GM12878 (cell line): ENCODE results near the gene SORCS2. TPM values are rescaled to one million over a fixed set of nuclear protein-coding genes. Genes with fewer than 3 reads are reported as not detected.

Experiments used
- ATAC-seq: fragments of 200-7000 bp; cut with Tn5 transposase; 3 replicates; pipeline ENCODE4 v1.9.1; 2020; ENCODE audit warnings: mild to moderate bottlenecking, moderate library complexity
- BruUV-seq: library from RNA; stranded (reverse); fragments of 400-500 nt; replicated peaks from 2 replicates; lab custom pipeline; 2021; lab: Mats Ljungman, UMichigan
- CTCF ChIA-PET: fragments of 300-600 bp; sonication (Branson Sonifier 250); formaldehyde crosslinking; extraction: SDS; loops from one replicate; lab custom pipeline; 2021; ENCODE audit warnings: inconsistent platforms; lab: Yijun Ruan, JAX
- POLR2A ChIA-PET: fragments of 350-600 bp; formaldehyde crosslinking; extraction: SDS; loops from one replicate; lab custom pipeline; 2021; ENCODE audit warnings: inconsistent platforms; lab: Charles Lee
- RAD21 ChIA-PET: fragments of 300-600 bp; sonication (Branson Sonifier 250); formaldehyde crosslinking; loops from one replicate; lab custom pipeline; 2023; ENCODE audit warnings: antibody characterized with exemption; ENCODE audit not compliant: unreplicated experiment; lab: Charles Lee
- SMC1A ChIA-PET: fragments of 300-600 bp; sonication (Branson Sonifier 250); formaldehyde crosslinking; loops from one replicate; lab custom pipeline; 2023; ENCODE audit not compliant: unreplicated experiment, uncharacterized antibody; lab: Charles Lee
- DNase-seq: peaks from one replicate; pipeline ENCODE4 v3.0.0-alpha.2; 2011; ENCODE audit warnings: low read depth, low spot score
- FAIRE-seq: peaks from 3 replicates; lab custom pipeline; 2011; peaks lifted over from hg19 to GRCh38; lab: Jason Lieb, UNC
- H2AFZ ChIP-seq: 2 replicates; pipeline ENCODE4 v1.6.0; 2011; ENCODE audit warnings: low read depth, low read length, control low read depth; ENCODE audit not compliant: control insufficient read depth
- H3K27ac ChIP-seq: 2 replicates; pipeline ENCODE4 v1.5.1; 2011; ENCODE audit warnings: control low read depth; ENCODE audit not compliant: control insufficient read depth, insufficient read depth
- H3K27me3 ChIP-seq, 2 experiments: replicated peaks in 1 of 2; 2 replicates each; pipeline versions ENCODE4 v1.6.0 to v1.6.1; 2011; ENCODE audit warnings: low read length in 1 of 2; ENCODE audit not compliant: control insufficient read depth in 2 of 2, insufficient read depth in 2 of 2
- H3K36me3 ChIP-seq, 2 experiments: 2 replicates each; pipeline ENCODE4 v1.5.1; 2011; ENCODE audit warnings: low read length in 1 of 2; ENCODE audit not compliant: control insufficient read depth in 2 of 2, insufficient read depth in 2 of 2
- H3K4me1 ChIP-seq: 2 replicates; pipeline ENCODE4 v1.6.1; 2011; ENCODE audit warnings: mild to moderate bottlenecking, low read length, moderate library complexity, mixed read lengths; ENCODE audit not compliant: control insufficient read depth, insufficient read depth
- H3K4me2 ChIP-seq: 2 replicates; pipeline ENCODE4 v1.6.0; 2011; ENCODE audit warnings: control low read depth; ENCODE audit not compliant: control insufficient read depth, insufficient read depth
- H3K4me3 ChIP-seq: fragments of 200-600 bp; sonication (generic); 2 replicates; pipeline ENCODE4 v1.5.1; 2016
- H3K79me2 ChIP-seq: 2 replicates; pipeline ENCODE4 v1.6.0; 2011; ENCODE audit warnings: low read length; ENCODE audit not compliant: control insufficient read depth, insufficient read depth
- H3K9ac ChIP-seq: 2 replicates; pipeline ENCODE4 v1.8.0; 2011; ENCODE audit warnings: low read length, control low read depth, mixed read lengths; ENCODE audit not compliant: control insufficient read depth, insufficient read depth
- H3K9me3 ChIP-seq: replicated peaks from 3 replicates; pipeline ENCODE4 v1.5.1; 2011; ENCODE audit warnings: mild to moderate bottlenecking, low read length; ENCODE audit not compliant: control insufficient read depth, insufficient read depth
- H4K20me1 ChIP-seq: 2 replicates; pipeline ENCODE4 v1.6.0; 2011; ENCODE audit not compliant: control insufficient read depth, insufficient read depth
- BRCA1 ChIP-seq: IDR thresholded peaks from 2 replicates; pipeline ENCODE4 v1.6.1; 2011; ENCODE audit warnings: low read depth, low read length, improper control_type of control experiment
- ESRRA ChIP-seq: IDR thresholded peaks from 2 replicates; pipeline ENCODE4 v1.6.1; 2012; ENCODE audit warnings: mild to moderate bottlenecking, low read length, improper control_type of control experiment
- KAT2A ChIP-seq: conservative IDR thresholded peaks from 2 replicates; pipeline ENCODE4 v1.6.1; 2011; ENCODE audit warnings: low read depth, low read length; ENCODE audit not compliant: control insufficient read depth
- MTA2 ChIP-seq: fragments of 450-650 bp; IDR thresholded peaks from 2 replicates; pipeline ENCODE4 v1.6.1; 2016; ENCODE audit warnings: low read depth, mild to moderate bottlenecking, moderate library complexity
- MYB ChIP-seq: fragments of 150-350 bp; IDR thresholded peaks from 2 replicates; pipeline ENCODE4 v1.6.1; 2014; ENCODE audit warnings: mild to moderate bottlenecking, low read depth, low read length, borderline replicate concordance
- RELA ChIP-seq: fragments of 450-650 bp; IDR thresholded peaks from 2 replicates; pipeline ENCODE4 v1.8.0; 2014; ENCODE audit warnings: borderline replicate concordance; ENCODE audit not compliant: partially characterized antibody
- RFX5 ChIP-seq: IDR thresholded peaks from 2 replicates; pipeline ENCODE4 v1.6.1; 2011; ENCODE audit warnings: low read depth, low read length, improper control_type of control experiment
- SIN3A ChIP-seq: IDR thresholded peaks from 2 replicates; pipeline ENCODE4 v1.6.1; 2012; ENCODE audit warnings: low read depth, low read length, improper control_type of control experiment
- SMAD5 ChIP-seq: IDR thresholded peaks from 2 replicates; pipeline ENCODE4 v1.6.1; 2016; ENCODE audit warnings: antibody characterized with exemption, low read depth
- SRF ChIP-seq, 2 experiments: IDR thresholded peaks; 2 replicates each; pipeline ENCODE4 v1.6.1; 2011; ENCODE audit warnings: low read depth in 2 of 2, low read length in 2 of 2, mild to moderate bottlenecking in 1 of 2, moderate library complexity in 1 of 2
- SUPT20H ChIP-seq: IDR thresholded peaks from 2 replicates; pipeline ENCODE4 v1.6.1; 2011; ENCODE audit warnings: low read depth, mild to moderate bottlenecking, low read length, moderate library complexity, borderline replicate concordance; ENCODE audit not compliant: control insufficient read depth
- SUZ12 ChIP-seq: fragments of 200-600 bp; sonication (generic); IDR thresholded peaks from one replicate; pipeline ENCODE4 v1.6.1; 2018; ENCODE audit warnings: antibody characterized with exemption, mild to moderate bottlenecking; ENCODE audit not compliant: unreplicated experiment
- ZNF207 ChIP-seq: fragments of 450-650 bp; IDR thresholded peaks from 2 replicates; pipeline ENCODE4 v1.6.1; 2014; ENCODE audit warnings: antibody characterized with exemption, mild to moderate bottlenecking, borderline replicate concordance
- ZNF217 ChIP-seq: fragments of 450-650 bp; IDR thresholded peaks from 2 replicates; pipeline ENCODE4 v1.6.1; 2017; ENCODE audit warnings: antibody characterized with exemption, mild to moderate bottlenecking
- WGBS: methylation state at CpG from one replicate; pipeline ENCODE4 v1.1.6; 2016; ENCODE audit warnings: low lambda C conversion rate; ENCODE audit not compliant: insufficient replicate concordance, insufficient coverage; ENCODE audit errors: missing lambda C conversion rate; 5-methylcytosine and 5-hydroxymethylcytosine counted together
- in situ Hi-C: fragments of 300-500 bp; cut with MboI; formaldehyde crosslinking; loops from 9 replicates; pipeline ENCODE4 v1.14.3; 2018; ENCODE audit warnings: mixed read lengths
- intact Hi-C: fragments of 100-400 bp; cut with micrococcal nuclease; formaldehyde crosslinking; loops from one replicate; pipeline ENCODE4 v1.14.2; 2022; ENCODE audit not compliant: unreplicated experiment
- polyA plus RNA-seq, 11 experiments: library from polyadenylated mRNA; depleted of rRNA in 4 of 11; unstranded in 6 of 11; stranded (reverse) in 5 of 11; fragments of >200 nt; fragmentation: Nextera tagmentation in 4 of 11; fragmentation: Illumina TruSeq in 1 of 11; extraction: Ambion mirVana in 4 of 11; extraction: Trizol in 1 of 11; gene quantifications; 1 replicate in 1 of 11; 2 replicates in 10 of 11; pipeline versions ENCODE4 v1.2.1 to v1.2.3, GENCODE V29; 2011 to 2016; ENCODE audit warnings: inconsistent platforms in 2 of 11, missing spikeins in 2 of 11, low read depth in 1 of 11
- total RNA-seq, 4 experiments: library from RNA; depleted of rRNA in 3 of 4; stranded (reverse); fragments of >200 nt in 3 of 4; fragmentation: Illumina TruSeq in 1 of 4; extraction: Trizol in 1 of 4; gene quantifications; 2 replicates each; pipeline versions ENCODE4 v1.2.1 to v1.2.3, GENCODE V29; 2013 to 2021
- TF ChIP-seq, protein P1 (sequence below): fragments of 450-650 bp; IDR thresholded peaks from 2 replicates; pipeline ENCODE4 v1.6.1; 2018; ENCODE audit warnings: borderline replicate concordance, mild to moderate bottlenecking; ENCODE audit not compliant: partially characterized antibody
- TF ChIP-seq, protein P2 (sequence below): IDR thresholded peaks from 2 replicates; pipeline ENCODE4 v1.6.1; 2012; ENCODE audit warnings: improper control_type of control experiment, low read depth, low read length; ENCODE audit not compliant: insufficient replicate concordance
- TF ChIP-seq, protein P3 (sequence below): IDR thresholded peaks from 2 replicates; pipeline ENCODE4 v1.6.1; 2011; ENCODE audit warnings: borderline replicate concordance, low read depth, mild to moderate bottlenecking, moderate library complexity, mixed read lengths, low read length; ENCODE audit not compliant: insufficient read depth; ENCODE audit errors: extremely low read length

The SORCS2 gene
- total and polyA plus RNA-seq, 10 of the 15 experiments (the other 5 are each of a cell fraction or from before 2014, with no cell fraction given): 0.01 to 0.15 (median 0.05) TPM; not detected in 5

DNA sequence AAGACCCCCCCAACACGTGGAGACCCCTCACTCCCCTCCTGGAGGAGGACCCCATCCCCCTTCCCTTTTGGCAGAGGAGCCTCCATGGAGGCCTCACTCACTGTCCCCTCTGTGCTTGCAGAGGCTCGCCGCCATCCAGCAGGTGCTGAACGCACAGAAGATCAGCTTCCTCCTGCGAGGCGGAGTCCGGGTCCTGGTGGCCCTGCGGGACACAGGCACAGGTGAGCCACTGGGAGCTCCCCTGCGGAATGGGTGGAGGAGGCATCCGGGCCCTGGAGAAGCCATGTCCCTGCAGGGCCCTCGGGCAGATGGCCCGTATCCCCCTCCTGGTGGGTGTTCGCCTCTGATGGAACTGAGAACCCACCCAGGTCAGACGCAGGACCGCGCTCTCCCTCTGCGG lies 540.9 kb downstream of the SORCS2 start:
- H2AFZ ChIP-seq: no peak overlapping the region
- in situ Hi-C loops (no loop called here), intact Hi-C loops (no loop called here)
- H3K36me3 ChIP-seq: no peaks in the 10 kb centered on the region
- no TSS peak for BruUV-seq
- ATAC-seq: no peak
- H4K20me1 ChIP-seq: no peaks in the 10 kb centered on the region
- WGBS: 60% methylated on average over 15 of the region's 17 CpGs
- ChIA-PET CTCF (no interaction called here), SMC1A (no interaction called here), RAD21 (no interaction called here), POLR2A (no interaction called here)
- no peaks in the 10 kb centered on the region for H3K79me2 ChIP-seq
- no peaks in the 10 kb centered on the region for H3K9me3 ChIP-seq
- H3K4me1 ChIP-seq: no peaks in the 10 kb centered on the region
- no peak overlapping the region for H3K4me2 ChIP-seq
- no peak overlapping the region for H3K4me3 ChIP-seq
- DNase-seq: no peak
- no peak overlapping the region for H3K27ac ChIP-seq
- H3K27me3 ChIP-seq: no peaks in the 10 kb centered on the region; a peak in 2 of 4 replicates
- H3K9ac ChIP-seq: no peak overlapping the region
- FAIRE-seq: no peak
- TF ChIP-seq RELA (no peak), ZNF217 (no peak), ESRRA (no peak), SUZ12 (no peak), KAT2A (no peak), RFX5 (no peak), ZNF207 (no peak), SMAD5 (no peak), SUPT20H (no peak), MTA2 (no peak), BRCA1 (no peak), MYB (no peak), SRF (IDR thresholded peaks at IDR 0.05; ENCODE audit: low read depth in 2 of 2, low read length in 2 of 2) (no peak), SIN3A (no peak)
- TF ChIP-seq, protein P1, sequence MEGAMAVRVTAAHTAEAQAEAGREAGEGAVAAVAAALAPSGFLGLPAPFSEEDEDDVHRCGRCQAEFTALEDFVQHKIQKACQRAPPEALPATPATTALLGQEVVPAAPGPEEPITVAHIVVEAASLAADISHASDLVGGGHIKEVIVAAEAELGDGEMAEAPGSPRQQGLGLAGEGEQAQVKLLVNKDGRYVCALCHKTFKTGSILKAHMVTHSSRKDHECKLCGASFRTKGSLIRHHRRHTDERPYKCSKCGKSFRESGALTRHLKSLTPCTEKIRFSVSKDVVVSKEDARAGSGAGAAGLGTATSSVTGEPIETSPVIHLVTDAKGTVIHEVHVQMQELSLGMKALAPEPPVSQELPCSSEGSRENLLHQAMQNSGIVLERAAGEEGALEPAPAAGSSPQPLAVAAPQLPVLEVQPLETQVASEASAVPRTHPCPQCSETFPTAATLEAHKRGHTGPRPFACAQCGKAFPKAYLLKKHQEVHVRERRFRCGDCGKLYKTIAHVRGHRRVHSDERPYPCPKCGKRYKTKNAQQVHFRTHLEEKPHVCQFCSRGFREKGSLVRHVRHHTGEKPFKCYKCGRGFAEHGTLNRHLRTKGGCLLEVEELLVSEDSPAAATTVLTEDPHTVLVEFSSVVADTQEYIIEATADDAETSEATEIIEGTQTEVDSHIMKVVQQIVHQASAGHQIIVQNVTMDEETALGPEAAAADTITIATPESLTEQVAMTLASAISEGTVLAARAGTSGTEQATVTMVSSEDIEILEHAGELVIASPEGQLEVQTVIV: no peak
- TF ChIP-seq, protein P2, sequence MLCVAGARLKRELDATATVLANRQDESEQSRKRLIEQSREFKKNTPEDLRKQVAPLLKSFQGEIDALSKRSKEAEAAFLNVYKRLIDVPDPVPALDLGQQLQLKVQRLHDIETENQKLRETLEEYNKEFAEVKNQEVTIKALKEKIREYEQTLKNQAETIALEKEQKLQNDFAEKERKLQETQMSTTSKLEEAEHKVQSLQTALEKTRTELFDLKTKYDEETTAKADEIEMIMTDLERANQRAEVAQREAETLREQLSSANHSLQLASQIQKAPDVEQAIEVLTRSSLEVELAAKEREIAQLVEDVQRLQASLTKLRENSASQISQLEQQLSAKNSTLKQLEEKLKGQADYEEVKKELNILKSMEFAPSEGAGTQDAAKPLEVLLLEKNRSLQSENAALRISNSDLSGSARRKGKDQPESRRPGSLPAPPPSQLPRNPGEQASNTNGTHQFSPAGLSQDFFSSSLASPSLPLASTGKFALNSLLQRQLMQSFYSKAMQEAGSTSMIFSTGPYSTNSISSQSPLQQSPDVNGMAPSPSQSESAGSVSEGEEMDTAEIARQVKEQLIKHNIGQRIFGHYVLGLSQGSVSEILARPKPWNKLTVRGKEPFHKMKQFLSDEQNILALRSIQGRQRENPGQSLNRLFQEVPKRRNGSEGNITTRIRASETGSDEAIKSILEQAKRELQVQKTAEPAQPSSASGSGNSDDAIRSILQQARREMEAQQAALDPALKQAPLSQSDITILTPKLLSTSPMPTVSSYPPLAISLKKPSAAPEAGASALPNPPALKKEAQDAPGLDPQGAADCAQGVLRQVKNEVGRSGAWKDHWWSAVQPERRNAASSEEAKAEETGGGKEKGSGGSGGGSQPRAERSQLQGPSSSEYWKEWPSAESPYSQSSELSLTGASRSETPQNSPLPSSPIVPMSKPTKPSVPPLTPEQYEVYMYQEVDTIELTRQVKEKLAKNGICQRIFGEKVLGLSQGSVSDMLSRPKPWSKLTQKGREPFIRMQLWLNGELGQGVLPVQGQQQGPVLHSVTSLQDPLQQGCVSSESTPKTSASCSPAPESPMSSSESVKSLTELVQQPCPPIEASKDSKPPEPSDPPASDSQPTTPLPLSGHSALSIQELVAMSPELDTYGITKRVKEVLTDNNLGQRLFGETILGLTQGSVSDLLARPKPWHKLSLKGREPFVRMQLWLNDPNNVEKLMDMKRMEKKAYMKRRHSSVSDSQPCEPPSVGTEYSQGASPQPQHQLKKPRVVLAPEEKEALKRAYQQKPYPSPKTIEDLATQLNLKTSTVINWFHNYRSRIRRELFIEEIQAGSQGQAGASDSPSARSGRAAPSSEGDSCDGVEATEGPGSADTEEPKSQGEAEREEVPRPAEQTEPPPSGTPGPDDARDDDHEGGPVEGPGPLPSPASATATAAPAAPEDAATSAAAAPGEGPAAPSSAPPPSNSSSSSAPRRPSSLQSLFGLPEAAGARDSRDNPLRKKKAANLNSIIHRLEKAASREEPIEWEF: no peak
- TF ChIP-seq, protein P3, sequence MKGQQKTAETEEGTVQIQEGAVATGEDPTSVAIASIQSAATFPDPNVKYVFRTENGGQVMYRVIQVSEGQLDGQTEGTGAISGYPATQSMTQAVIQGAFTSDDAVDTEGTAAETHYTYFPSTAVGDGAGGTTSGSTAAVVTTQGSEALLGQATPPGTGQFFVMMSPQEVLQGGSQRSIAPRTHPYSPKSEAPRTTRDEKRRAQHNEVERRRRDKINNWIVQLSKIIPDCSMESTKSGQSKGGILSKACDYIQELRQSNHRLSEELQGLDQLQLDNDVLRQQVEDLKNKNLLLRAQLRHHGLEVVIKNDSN: no peak
